GM21576 (cell line): Measurements from ENCODE around the gene STEAP1.
"Not testable (repeated sequence)": the region's sequence is repeated elsewhere in the genome, so short reads cannot be mapped to it uniquely, and the experiment has no call there.

ENCODE experiments used
- ATAC-seq: cut with Tn5 transposase; IDR thresholded peaks from one replicate; pipeline ENCODE4 v1.9.1; 2021; ENCODE audit warnings: mild to moderate bottlenecking, moderate library complexity; ENCODE audit not compliant: unreplicated experiment

Gene STEAP1

GRCh38 chr7:90173127-90173844, 19.0 kb downstream of the STEAP1 start:
- peak; percentile 76 for ATAC-seq

- ATAC-seq = no peak
These were observed 21.4 kb downstream of the STEAP1 start for GRCh38 chr7:90175667-90176066.

GRCh38 chr7:90176195-90176594, 21.9 kb downstream of the STEAP1 start:
- no peak for ATAC-seq

- ATAC-seq = no peak
These were observed 23.9 kb downstream of the STEAP1 start for GRCh38 chr7:90178166-90178565.

- ATAC-seq = peak; percentile 98
These were observed 24.5 kb downstream of the STEAP1 start for GRCh38 chr7:90178679-90179278.

- no peak for ATAC-seq
These were observed 25.8 kb downstream of the STEAP1 start for GRCh38 chr7:90180011-90180585.

GRCh38 chr7:90180649-90181048, 26.4 kb downstream of the STEAP1 start:
- ATAC-seq = no peak

GRCh38 chr7:90181485-90181884, 27.2 kb downstream of the STEAP1 start:
- ATAC-seq = no peak

GRCh38 chr7:90186290-90186689, 32.0 kb downstream of the STEAP1 start:
- ATAC-seq = not testable (repeated sequence)

- no peak for ATAC-seq
These were observed 33.3 kb downstream of the STEAP1 start for GRCh38 chr7:90187507-90188050.

- peak; percentile 80 for ATAC-seq
These were observed 34.0 kb downstream of the STEAP1 start for GRCh38 chr7:90188281-90188680.

- ATAC-seq = no peak
These were observed 36.7 kb downstream of the STEAP1 start for GRCh38 chr7:90190995-90191394.

- ATAC-seq = no peak
These were observed 37.4 kb downstream of the STEAP1 start for GRCh38 chr7:90191648-90192047.

GRCh38 chr7:90192876-90193750, 38.8 kb downstream of the STEAP1 start:
- ATAC-seq = no peak

- ATAC-seq = no peak
These were observed 40.9 kb downstream of the STEAP1 start for GRCh38 chr7:90194911-90195809.

GRCh38 chr7:90201500-90202195, 47.4 kb downstream of the STEAP1 start:
- ATAC-seq = no peak

- ATAC-seq = no peak
These were observed 53.7 kb downstream of the STEAP1 start for GRCh38 chr7:90207956-90208355.

GRCh38 chr7:90209776-90210175, 55.5 kb downstream of the STEAP1 start:
- ATAC-seq = no peak

- ATAC-seq = no peak
These were observed 56.2 kb downstream of the STEAP1 start for GRCh38 chr7:90210475-90210874.
